ENCODE measurements around the gene PCSK6.
"Not testable (repeated sequence)": the region's sequence is repeated elsewhere in the genome, so short reads cannot be mapped to it uniquely, and the experiment has no call there.

Gene PCSK6

DNA sequence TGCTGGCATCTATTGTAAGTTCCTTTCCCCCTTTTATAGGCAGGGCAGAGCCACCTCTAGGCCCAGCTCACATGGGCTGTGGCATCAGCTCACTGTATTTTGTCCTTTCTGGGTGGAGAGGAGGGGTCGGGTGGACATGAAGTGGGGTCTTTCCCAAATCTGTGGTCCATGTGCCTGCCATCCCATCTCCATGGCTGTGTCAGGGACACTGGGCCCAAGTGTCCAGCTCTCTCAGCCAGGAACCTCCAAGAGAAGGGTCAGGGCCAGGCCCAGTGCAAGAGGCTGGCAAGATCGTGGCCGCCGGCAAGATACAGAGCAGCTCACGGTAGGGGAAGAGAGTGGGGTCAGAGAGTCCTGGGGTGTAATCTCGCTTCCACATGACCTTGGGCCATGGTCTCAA is 85.3 kb downstream of the PCSK6 start:
- ChIA-PET POLR2A (no interaction called here), CTCF (no interaction called here)
- H3K4me3 ChIP-seq (ENCODE audit: low read depth, low read length), result no peak overlapping the region
- DNase-seq (ENCODE audit: low read depth, low spot score), result no peak
- TF ChIP-seq, protein P1, sequence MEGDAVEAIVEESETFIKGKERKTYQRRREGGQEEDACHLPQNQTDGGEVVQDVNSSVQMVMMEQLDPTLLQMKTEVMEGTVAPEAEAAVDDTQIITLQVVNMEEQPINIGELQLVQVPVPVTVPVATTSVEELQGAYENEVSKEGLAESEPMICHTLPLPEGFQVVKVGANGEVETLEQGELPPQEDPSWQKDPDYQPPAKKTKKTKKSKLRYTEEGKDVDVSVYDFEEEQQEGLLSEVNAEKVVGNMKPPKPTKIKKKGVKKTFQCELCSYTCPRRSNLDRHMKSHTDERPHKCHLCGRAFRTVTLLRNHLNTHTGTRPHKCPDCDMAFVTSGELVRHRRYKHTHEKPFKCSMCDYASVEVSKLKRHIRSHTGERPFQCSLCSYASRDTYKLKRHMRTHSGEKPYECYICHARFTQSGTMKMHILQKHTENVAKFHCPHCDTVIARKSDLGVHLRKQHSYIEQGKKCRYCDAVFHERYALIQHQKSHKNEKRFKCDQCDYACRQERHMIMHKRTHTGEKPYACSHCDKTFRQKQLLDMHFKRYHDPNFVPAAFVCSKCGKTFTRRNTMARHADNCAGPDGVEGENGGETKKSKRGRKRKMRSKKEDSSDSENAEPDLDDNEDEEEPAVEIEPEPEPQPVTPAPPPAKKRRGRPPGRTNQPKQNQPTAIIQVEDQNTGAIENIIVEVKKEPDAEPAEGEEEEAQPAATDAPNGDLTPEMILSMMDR (IDR thresholded peaks at IDR 0.05; ENCODE audit: insufficient read depth, low read length, missing control alignments), result no peak

DNA sequence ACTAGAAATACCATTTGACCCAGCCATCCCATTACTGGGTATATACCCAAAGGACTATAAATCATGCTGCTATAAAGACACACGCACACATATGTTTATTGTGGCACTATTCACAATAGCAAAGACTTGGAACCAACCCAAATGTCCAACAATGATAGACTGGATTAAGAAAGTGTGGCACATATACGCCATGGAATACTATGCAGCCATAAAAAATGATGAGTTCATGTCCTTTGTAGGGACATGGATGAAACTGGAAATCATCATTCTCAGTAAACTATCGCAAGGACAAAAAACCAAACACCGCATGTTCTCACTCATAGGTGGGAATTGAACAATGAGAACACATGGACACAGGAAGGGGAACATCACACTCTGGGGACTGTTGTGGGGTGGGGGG is 86.6 kb downstream of the PCSK6 start:
- CTCF ChIA-PET, POLR2A ChIA-PET: not testable (repeated sequence)

DNA sequence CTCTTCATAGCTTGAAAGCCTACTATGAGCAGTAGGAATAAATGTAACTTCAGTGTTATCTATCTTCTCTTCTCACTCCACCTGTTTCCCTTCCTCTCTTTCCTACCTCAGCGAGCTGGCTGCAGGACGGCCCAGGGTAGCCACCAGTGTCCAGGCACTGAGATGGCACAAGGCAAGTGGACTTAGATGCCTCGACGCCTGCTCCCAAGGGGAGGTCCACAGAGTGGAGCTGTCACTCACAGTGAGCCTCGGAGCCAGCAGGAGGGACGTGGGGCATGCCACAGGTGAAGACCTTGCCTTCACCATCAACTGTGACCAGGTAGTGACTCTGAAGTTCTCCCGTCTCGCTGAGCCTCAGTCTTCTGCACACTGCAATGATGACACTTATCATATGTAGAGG is 88.2 kb downstream of the PCSK6 start:
- no peak for DNase-seq (ENCODE audit: low read depth, low spot score)
- ChIA-PET CTCF (no interaction called here), POLR2A (no interaction called here)
- TF ChIP-seq, protein P1 (IDR thresholded peaks at IDR 0.05; ENCODE audit: insufficient read depth, low read length, missing control alignments), result no peak
- no peak overlapping the region for H3K4me3 ChIP-seq (ENCODE audit: low read depth, low read length)

More for the DNA sequence above, 86.6 kb downstream of the PCSK6 start:
- not testable (repeated sequence) for DNase-seq (ENCODE audit: low read depth, low spot score); H3K4me3 ChIP-seq (ENCODE audit: low read depth, low read length)

DNA sequence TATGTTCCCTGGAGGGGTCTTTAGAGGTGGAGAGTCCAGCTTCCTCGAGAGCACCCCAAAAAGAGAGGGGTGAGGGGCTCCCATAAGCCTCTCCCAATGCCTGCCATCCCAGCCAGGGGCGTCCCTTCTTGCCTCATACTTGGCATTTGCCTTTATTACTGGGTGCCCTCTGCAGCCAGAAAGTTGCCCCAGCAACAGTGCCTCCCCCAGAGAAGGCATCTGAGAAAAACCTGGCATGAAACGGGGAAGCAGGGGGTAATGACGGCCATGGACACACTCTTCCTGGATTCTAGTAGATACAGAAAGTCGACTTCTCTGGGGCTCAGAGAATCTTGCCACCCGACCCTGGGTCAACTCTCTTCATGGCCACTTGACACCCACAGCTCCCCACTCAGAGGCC is 90.1 kb downstream of the PCSK6 start:
- H3K4me3 ChIP-seq (ENCODE audit: low read depth, low read length), result no peak overlapping the region
- TF ChIP-seq, protein P1 (IDR thresholded peaks at IDR 0.05; ENCODE audit: insufficient read depth, low read length, missing control alignments), result no peak
- no peak for DNase-seq (ENCODE audit: low read depth, low spot score)
- POLR2A ChIA-PET, result no interaction called here
- CTCF ChIA-PET, result no interaction called here

DNA sequence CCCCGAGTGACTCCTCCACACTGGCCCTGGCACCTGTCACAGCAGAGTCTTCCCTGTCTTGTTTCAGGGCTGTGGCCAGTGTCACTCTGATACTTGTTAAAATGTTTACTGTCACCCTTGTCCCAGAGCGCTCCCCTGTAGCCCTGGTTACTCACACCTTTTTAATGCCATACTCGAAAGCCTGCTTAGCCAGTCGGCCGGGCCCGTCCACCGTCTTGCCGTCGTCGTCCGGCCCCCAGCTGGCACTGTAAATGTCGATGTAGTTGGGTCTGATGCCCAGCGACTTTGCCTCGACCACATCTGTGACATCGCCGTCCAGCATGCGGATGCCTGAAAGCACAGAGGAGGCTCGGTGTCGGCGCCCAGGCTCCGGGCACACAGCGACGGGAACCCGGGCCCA is 91.3 kb downstream of the PCSK6 start:
- TF ChIP-seq, protein P1 (IDR thresholded peaks at IDR 0.05; ENCODE audit: insufficient read depth, low read length, missing control alignments), result no peak
- DNase-seq (ENCODE audit: low read depth, low spot score), result no peak
- POLR2A ChIA-PET, result no interaction called here
- no peak overlapping the region for H3K4me3 ChIP-seq (ENCODE audit: low read depth, low read length)
- CTCF ChIA-PET, result no interaction called here

DNA sequence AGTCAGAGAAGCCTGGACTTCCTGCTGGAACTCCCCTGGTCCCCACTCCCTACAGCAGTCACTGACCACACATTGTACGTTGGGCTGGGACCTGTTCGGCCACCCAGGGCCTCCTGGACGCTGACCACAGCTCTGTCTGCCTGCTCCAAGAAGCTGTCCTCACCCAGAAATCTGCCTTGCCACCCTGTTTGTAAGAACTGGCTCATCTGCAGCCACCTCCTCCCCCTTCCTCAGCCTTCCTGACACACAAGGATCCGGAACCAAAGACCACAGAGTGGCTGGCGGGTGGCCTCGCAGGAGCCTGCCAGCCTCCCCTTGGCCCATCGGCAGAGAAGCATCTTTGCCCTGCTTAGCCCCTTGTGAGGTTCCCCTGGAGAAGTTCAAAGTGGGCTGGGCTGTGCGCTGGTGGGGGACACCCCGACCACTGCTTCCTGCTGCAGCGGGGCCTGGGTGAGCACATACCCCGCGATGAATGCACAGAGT is 91.9 kb downstream of the PCSK6 start:
- ChIA-PET CTCF (no interaction called here), POLR2A (no interaction called here)
- H3K4me3 ChIP-seq (ENCODE audit: low read depth, low read length), result no peak overlapping the region
- TF ChIP-seq, protein P1 (IDR thresholded peaks at IDR 0.05; ENCODE audit: insufficient read depth, low read length, missing control alignments), result no peak
- no peak for DNase-seq (ENCODE audit: low read depth, low spot score)

DNA sequence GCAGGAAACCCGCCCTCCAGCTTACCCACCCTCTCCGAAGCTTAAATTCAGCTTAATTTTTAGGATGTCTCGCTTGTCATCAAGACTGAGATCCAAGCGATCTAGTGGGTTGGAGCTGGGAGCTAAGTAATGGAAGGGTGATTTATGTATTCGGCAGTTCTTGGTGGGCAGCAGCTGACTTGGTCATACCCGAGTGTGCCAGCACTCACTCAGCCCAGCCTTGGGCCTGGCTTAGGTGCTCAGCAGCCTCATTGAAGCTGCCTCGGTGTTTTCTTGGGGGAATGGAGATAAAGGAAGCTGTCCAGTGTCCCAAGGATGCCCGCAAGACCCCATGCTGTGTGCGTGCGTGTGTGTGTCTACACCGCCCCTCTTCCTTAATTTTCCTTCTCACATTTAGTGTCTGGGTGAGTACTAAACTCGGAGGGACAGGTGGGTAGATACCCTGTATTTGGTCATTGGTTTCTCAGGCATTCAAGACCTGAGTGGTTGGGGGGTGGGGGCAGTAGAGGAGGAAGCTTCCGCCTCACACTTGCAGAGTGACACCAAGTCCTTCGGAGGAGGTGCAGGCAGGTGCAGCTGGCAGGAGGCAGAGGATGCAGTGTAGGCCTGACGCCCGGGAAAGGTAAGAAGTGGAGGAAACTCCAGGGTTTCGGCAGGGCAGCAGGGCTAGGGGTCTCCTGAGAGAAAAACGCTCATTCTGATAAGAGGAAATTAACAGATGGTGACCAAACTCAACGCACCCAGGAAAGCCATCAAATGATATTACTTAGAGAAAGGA is 92.8 kb downstream of the PCSK6 start:
- ChIA-PET POLR2A (no interaction called here), CTCF (no interaction called here)
- no peak overlapping the region for H3K4me3 ChIP-seq (ENCODE audit: low read depth, low read length)
- TF ChIP-seq, protein P1 (IDR thresholded peaks at IDR 0.05; ENCODE audit: insufficient read depth, low read length, missing control alignments), result no peak
- no peak for DNase-seq (ENCODE audit: low read depth, low spot score)

All from AG04449 (cell line).